Prostate gland (tissue), 2 donors: ENCODE measurements around the gene PCDHB4. TPM values are rescaled to one million over a fixed set of nuclear protein-coding genes. Genes with fewer than 3 reads are reported as not detected.
"Not testable (repeated sequence)": the region's sequence is repeated elsewhere in the genome, so short reads cannot be mapped to it uniquely, and the experiment has no call there.

Source experiments
- DNase-seq: peaks from one replicate; pipeline ENCODE4 v3.0.0-alpha.2; 2019; ENCODE audit warnings: low spot score
- H3K27ac ChIP-seq, 2 donors: fragments of 200-600 bp; sonication (generic); 2 replicates each; pipeline ENCODE4 v1.5.1; 2017 to 2019
- H3K27me3 ChIP-seq: fragments of 200-600 bp; sonication (generic); replicated peaks from 2 replicates; pipeline ENCODE4 v1.5.1; 2019; ENCODE audit not compliant: insufficient read depth
- H3K36me3 ChIP-seq, 2 donors: fragments of 200-600 bp; sonication (generic); 1 replicate in 1 of 2; 2 replicates in 1 of 2; pipeline versions ENCODE4 v1.5.1 to v1.8.1; 2017 to 2019
- H3K4me1 ChIP-seq: fragments of 200-600 bp; sonication (generic); replicated peaks from 2 replicates; pipeline ENCODE4 v1.5.1; 2019
- H3K4me3 ChIP-seq, 2 donors: fragments of 200-600 bp; sonication (generic); 2 replicates each; pipeline ENCODE4 v1.5.1; 2017 to 2019
- H3K9me3 ChIP-seq: fragments of 200-600 bp; sonication (generic); 2 replicates; pipeline ENCODE4 v1.5.1; 2017
- POLR2A ChIP-seq: fragments of 450-650 bp; IDR thresholded peaks from one replicate; pipeline ENCODE4 v1.6.1; 2016; ENCODE audit warnings: antibody characterized with exemption, mild to moderate bottlenecking
- whole genome bisulfite sequencing: methylation state at CpG from one replicate; pipeline ENCODE4 v1.1.5; 2018; 5-methylcytosine and 5-hydroxymethylcytosine counted together
- intact Hi-C: fragments of 100-400 bp; cut with DNase I; formaldehyde crosslinking; loops from one replicate; pipeline ENCODE4 v1.14.2; 2022
- total RNA-seq, 2 donors: library from RNA; depleted of rRNA; stranded (reverse); fragments of >200 nt; gene quantifications; one replicate each; pipeline ENCODE4 v1.1.0, GENCODE V29; 2016
- TF ChIP-seq, protein P1 (sequence below), 4 experiments: fragments of 200-600 bp in 2 of 4; fragments of 450-650 bp in 2 of 4; sonication (generic) in 2 of 4; IDR thresholded peaks; 1 replicate in 3 of 4; 2 replicates in 1 of 4; pipeline ENCODE4 v1.5.1; 2016 to 2019; ENCODE audit warnings: antibody characterized with exemption in 4 of 4, mild to moderate bottlenecking in 2 of 4, moderate library complexity in 2 of 4

The PCDHB4 gene
- total RNA-seq, 2 donors from 2014 or later = 1.4 to 1.7 TPM

DNA sequence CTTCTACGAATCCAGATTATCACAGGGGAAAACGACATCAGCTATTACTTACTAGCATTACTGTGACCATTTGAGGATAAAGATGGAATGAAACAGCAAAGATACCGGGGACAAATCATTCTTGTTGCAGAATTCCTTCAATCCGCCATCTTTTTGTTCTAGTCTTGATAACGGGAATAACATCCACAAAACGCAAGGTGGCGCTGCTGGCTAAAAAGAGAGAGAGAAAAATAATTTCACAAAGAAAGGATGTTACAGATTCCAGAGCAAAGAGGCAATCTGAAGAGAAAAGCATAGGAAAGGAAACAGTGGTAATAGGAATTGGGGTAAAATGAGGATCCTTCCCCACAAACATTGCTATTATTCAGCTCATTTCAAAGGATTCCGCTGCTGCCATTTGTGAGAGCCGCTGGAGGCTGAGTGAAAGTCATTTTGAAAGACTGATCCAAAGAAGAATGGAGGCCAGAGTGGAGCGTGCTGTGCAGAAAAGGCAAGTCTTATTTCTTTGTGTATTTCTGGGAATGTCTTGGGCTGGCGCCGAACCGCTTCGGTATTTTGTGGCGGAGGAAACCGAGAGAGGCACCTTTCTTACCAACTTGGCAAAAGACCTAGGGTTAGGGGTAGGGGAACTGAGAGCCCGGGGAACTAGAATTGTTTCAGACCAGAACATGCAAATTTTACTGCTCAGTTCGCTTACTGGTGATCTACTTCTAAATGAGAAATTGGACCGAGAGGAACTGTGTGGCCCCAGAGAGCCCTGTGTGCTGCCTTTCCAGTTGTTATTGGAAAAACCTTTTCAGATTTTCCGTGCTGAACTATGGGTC lies 51.0 kb downstream of the PCDHB4 start, which contains the start of gene PCDHB7:
Gene PCDHB7 (plus strand): TSS at position 264 of the 824 bp plus-strand sequence. CDS start 192 bp downstream, at position 456.
- WGBS = 25% methylated on average over 20 of the region's 20 CpGs
- DNase-seq = no peak
- no peak within 1 kb of the TSS for H3K27ac ChIP-seq
- TF ChIP-seq, protein P1, sequence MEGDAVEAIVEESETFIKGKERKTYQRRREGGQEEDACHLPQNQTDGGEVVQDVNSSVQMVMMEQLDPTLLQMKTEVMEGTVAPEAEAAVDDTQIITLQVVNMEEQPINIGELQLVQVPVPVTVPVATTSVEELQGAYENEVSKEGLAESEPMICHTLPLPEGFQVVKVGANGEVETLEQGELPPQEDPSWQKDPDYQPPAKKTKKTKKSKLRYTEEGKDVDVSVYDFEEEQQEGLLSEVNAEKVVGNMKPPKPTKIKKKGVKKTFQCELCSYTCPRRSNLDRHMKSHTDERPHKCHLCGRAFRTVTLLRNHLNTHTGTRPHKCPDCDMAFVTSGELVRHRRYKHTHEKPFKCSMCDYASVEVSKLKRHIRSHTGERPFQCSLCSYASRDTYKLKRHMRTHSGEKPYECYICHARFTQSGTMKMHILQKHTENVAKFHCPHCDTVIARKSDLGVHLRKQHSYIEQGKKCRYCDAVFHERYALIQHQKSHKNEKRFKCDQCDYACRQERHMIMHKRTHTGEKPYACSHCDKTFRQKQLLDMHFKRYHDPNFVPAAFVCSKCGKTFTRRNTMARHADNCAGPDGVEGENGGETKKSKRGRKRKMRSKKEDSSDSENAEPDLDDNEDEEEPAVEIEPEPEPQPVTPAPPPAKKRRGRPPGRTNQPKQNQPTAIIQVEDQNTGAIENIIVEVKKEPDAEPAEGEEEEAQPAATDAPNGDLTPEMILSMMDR (IDR thresholded peaks at IDR 0.05) = peak in 1 of 4 experiments; percentile 11
- no peak for TF ChIP-seq POLR2A
- intact Hi-C loops = no loop called here
- H3K4me1 ChIP-seq = no peaks in the 10 kb centered on the region
- no peak within 1 kb of the TSS for H3K4me3 ChIP-seq
- peaks cover 6% of the 10 kb centered on the region for H3K27me3 ChIP-seq
- H3K9me3 ChIP-seq = no peaks in the 10 kb centered on the region
- no peaks in the 10 kb centered on the region for H3K36me3 ChIP-seq

DNA sequence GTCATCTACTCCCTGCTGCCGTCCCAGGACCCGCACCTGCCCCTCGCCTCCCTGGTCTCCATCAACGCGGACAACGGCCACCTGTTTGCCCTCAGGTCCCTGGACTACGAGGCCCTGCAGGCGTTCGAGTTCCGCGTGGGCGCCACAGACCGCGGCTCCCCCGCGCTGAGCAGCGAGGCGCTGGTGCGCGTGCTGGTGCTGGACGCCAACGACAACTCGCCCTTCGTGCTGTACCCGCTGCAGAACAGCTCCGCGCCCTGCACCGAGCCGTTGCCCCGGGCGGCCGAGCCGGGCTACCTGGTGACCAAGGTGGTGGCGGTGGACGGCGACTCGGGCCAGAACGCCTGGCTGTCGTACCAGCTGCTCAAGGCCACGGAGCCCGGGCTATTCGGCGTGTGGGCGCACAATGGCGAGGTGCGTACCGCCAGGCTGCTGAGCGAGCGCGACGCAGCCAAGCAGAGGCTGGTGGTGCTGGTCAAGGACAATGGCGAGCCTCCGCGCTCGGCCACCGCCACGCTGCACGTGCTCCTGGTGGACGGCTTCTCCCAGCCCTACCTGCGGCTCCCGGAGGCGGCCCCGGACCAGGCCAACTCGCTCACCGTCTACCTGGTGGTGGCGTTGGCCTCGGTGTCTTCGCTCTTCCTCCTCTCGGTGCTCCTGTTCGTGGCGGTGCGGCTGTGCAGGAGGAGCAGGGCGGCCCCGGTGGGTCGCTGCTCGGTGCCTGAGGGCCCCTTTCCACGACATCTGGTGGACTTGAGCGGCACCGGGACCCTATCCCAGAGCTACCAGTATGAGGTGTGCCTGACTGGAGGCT lies 52.9 kb downstream of the PCDHB4 start:
- intact Hi-C loops, H3K36me3 ChIP-seq, H3K27ac ChIP-seq, H3K4me3 ChIP-seq, H3K9me3 ChIP-seq, DNase-seq, H3K27me3 ChIP-seq, H3K4me1 ChIP-seq: not testable (repeated sequence)
- WGBS = 37% methylated on average over 79 of the region's 79 CpGs

Other genes starting within 250 kb of the PCDHB4 start
- under 1 TPM; 0.40 to 0.50 TPM for gene PCDHA12, start 246.5 kb upstream of the PCDHB4 start, total RNA-seq
- gene PCDHA13, start 239.7 kb upstream of the PCDHB4 start, total RNA-seq = 1 to 10 TPM; 1.3 to 1.5 TPM
- 1 to 10 TPM; 1.1 to 3.9 TPM for gene PCDHAC1, start 195.5 kb upstream of the PCDHB4 start, total RNA-seq
- gene PCDHAC2, start 155.3 kb upstream of the PCDHB4 start, total RNA-seq = 10 to 100 TPM in 1 of 2 donors, 1 to 10 TPM in 1; 6.8 to 11.6 TPM
- gene PCDHB1, start 70.4 kb upstream of the PCDHB4 start, total RNA-seq = not detected
- gene PCDHB2, start 27.2 kb upstream of the PCDHB4 start, total RNA-seq = 10 to 100 TPM; 12.6 to 23.0 TPM
- gene PCDHB3, start 21.3 kb upstream of the PCDHB4 start, total RNA-seq = 1 to 10 TPM; 2.5 to 6.5 TPM
- gene PCDHB5, start 13.4 kb downstream of the PCDHB4 start, total RNA-seq = 10 to 100 TPM in 1 of 2 donors, 1 to 10 TPM in 1; 5.3 to 11.3 TPM
- 1 to 10 TPM in 1 of 2 donors, under 1 TPM in 1; 0.87 to 2.6 TPM for gene PCDHB6, start 28.2 kb downstream of the PCDHB4 start, total RNA-seq
- gene PCDHB7, start 50.8 kb downstream of the PCDHB4 start, total RNA-seq = 1 to 10 TPM; 1.2 to 1.9 TPM
- 1 to 10 TPM in 1 of 2 donors, under 1 TPM in 1; 0.23 to 2.6 TPM for gene PCDHB8, start 56.0 kb downstream of the PCDHB4 start, total RNA-seq
- 1 to 10 TPM in 1 of 2 donors, under 1 TPM in 1; 0.18 to 4.4 TPM for gene PCDHB16, start 60.6 kb downstream of the PCDHB4 start, total RNA-seq
- gene PCDHB9, start 65.3 kb downstream of the PCDHB4 start, total RNA-seq = 1 to 10 TPM; 1.0 to 4.2 TPM
- 1 to 10 TPM in 1 of 2 donors, under 1 TPM in 1; 0.96 to 3.5 TPM for gene PCDHB10, start 70.5 kb downstream of the PCDHB4 start, total RNA-seq
- gene PCDHB11, start 77.8 kb downstream of the PCDHB4 start, total RNA-seq = 1 to 10 TPM in 1 of 2 donors, under 1 TPM in 1; 0.41 to 2.6 TPM
- gene PCDHB12, start 86.9 kb downstream of the PCDHB4 start, total RNA-seq = 1 to 10 TPM in 1 of 2 donors, under 1 TPM in 1; 0.32 to 4.3 TPM
- gene PCDHB13, start 92.1 kb downstream of the PCDHB4 start, total RNA-seq = 1 to 10 TPM; 4.0 to 6.5 TPM
- 1 to 10 TPM; 4.6 to 6.7 TPM for gene PCDHB14, start 101.5 kb downstream of the PCDHB4 start, total RNA-seq
- gene PCDHB15, start 123.6 kb downstream of the PCDHB4 start, total RNA-seq = 10 to 100 TPM in 1 of 2 donors, under 1 TPM in 1; 0.82 to 12.4 TPM
- 1 to 10 TPM in 1 of 2 donors, under 1 TPM in 1; 0.23 to 4.4 TPM for gene SLC25A2, start 182.2 kb downstream of the PCDHB4 start, total RNA-seq
- gene TAF7, start 199.0 kb downstream of the PCDHB4 start, total RNA-seq = 10 to 100 TPM; 59.3 to 85.9 TPM
- gene PCDHGA1, start 208.7 kb downstream of the PCDHB4 start, total RNA-seq = 1 to 10 TPM in 1 of 2 donors, under 1 TPM in 1; 0.64 to 4.8 TPM
- 10 to 100 TPM in 1 of 2 donors, 1 to 10 TPM in 1; 2.4 to 19.7 TPM for gene PCDHGA2, start 216.9 kb downstream of the PCDHB4 start, total RNA-seq
- gene PCDHGA3, start 222.0 kb downstream of the PCDHB4 start, total RNA-seq = 10 to 100 TPM in 1 of 2 donors, 1 to 10 TPM in 1; 1.3 to 18.2 TPM
- gene PCDHGB1, start 228.3 kb downstream of the PCDHB4 start, total RNA-seq = 1 to 10 TPM; 3.9 to 6.5 TPM
- 10 to 100 TPM in 1 of 2 donors, 1 to 10 TPM in 1; 2.5 to 10.5 TPM for gene PCDHGA4, start 233.2 kb downstream of the PCDHB4 start, total RNA-seq
- gene PCDHGB2, start 238.2 kb downstream of the PCDHB4 start, total RNA-seq = 10 to 100 TPM in 1 of 2 donors, 1 to 10 TPM in 1; 5.3 to 10.5 TPM
- gene PCDHGA5, start 242.3 kb downstream of the PCDHB4 start, total RNA-seq = 1 to 10 TPM; 4.1 to 4.8 TPM
- 1 to 10 TPM; 3.1 to 7.7 TPM for gene PCDHGB3, start 248.4 kb downstream of the PCDHB4 start, total RNA-seq